H9 (cell line): Measurements from ENCODE around the gene ANKS1B. TPM values are rescaled to one million over a fixed set of nuclear protein-coding genes. Genes with fewer than 3 reads are reported as not detected.

Source experiments
- DNase-seq: peaks from one replicate; pipeline ENCODE4 v3.0.0-alpha.2; 2017
- H2AFZ ChIP-seq: one replicate; pipeline ENCODE4 v1.6.1; 2013; ENCODE audit warnings: mild to moderate bottlenecking, low read length, control low read depth, moderate library complexity
- H2AK5ac ChIP-seq: 2 replicates; pipeline ENCODE4 v1.6.1; 2013; ENCODE audit warnings: low read length, control low read depth, mixed read lengths; ENCODE audit not compliant: insufficient read length
- H2BK120ac ChIP-seq: one replicate; pipeline ENCODE4 v1.6.1; 2013; ENCODE audit warnings: low read depth, mild to moderate bottlenecking, low read length, control low read depth, inconsistent platforms; ENCODE audit not compliant: poor library complexity, severe bottlenecking
- H2BK12ac ChIP-seq: 2 replicates; pipeline ENCODE4 v1.6.1; 2013; ENCODE audit warnings: low read length, control low read depth, mixed read lengths, low read depth; ENCODE audit not compliant: insufficient read length
- H2BK15ac ChIP-seq: 2 replicates; pipeline ENCODE4 v1.6.1; 2013; ENCODE audit warnings: low read depth, low read length, control low read depth
- H2BK20ac ChIP-seq: one replicate; pipeline ENCODE4 v1.6.1; 2013; ENCODE audit warnings: low read depth, mild to moderate bottlenecking, low read length, control low read depth, inconsistent platforms; ENCODE audit not compliant: poor library complexity, severe bottlenecking
- H2BK5ac ChIP-seq: 2 replicates; pipeline ENCODE4 v1.6.1; 2013; ENCODE audit warnings: low read length, control low read depth, mixed read lengths; ENCODE audit not compliant: insufficient read length
- H3K14ac ChIP-seq: 2 replicates; pipeline ENCODE4 v1.6.1; 2013; ENCODE audit warnings: low read length, control low read depth; ENCODE audit not compliant: insufficient read depth
- H3K18ac ChIP-seq: 2 replicates; pipeline ENCODE4 v1.6.1; 2013; ENCODE audit warnings: low read depth, mild to moderate bottlenecking, mixed read lengths, low read length, control low read depth; ENCODE audit not compliant: insufficient read length
- H3K23ac ChIP-seq: 2 replicates; pipeline ENCODE4 v1.6.1; 2013; ENCODE audit warnings: low read length, control low read depth, mixed read lengths, low read depth; ENCODE audit not compliant: insufficient read length
- H3K23me2 ChIP-seq: 2 replicates; pipeline ENCODE4 v1.6.1; 2013; ENCODE audit warnings: low read depth, mild to moderate bottlenecking, mixed read lengths, low read length, control low read depth; ENCODE audit not compliant: insufficient read length, poor library complexity, severe bottlenecking
- H3K27ac ChIP-seq: 2 replicates; pipeline ENCODE4 v1.5.1; 2013; ENCODE audit warnings: low read length, control low read depth, mixed read lengths, low read depth; ENCODE audit not compliant: insufficient read length
- H3K27me3 ChIP-seq: 2 replicates; pipeline ENCODE4 v1.6.1; 2013; ENCODE audit warnings: low read length, control low read depth, inconsistent platforms; ENCODE audit not compliant: insufficient read depth
- H3K4ac ChIP-seq: 2 replicates; pipeline ENCODE4 v1.6.1; 2013; ENCODE audit warnings: low read depth, mild to moderate bottlenecking, control low read depth, inconsistent platforms, low read length, moderate library complexity
- H3K4me1 ChIP-seq: 2 replicates; pipeline ENCODE4 v1.6.1; 2013; ENCODE audit warnings: low read length, control low read depth, inconsistent platforms; ENCODE audit not compliant: insufficient read depth
- H3K4me2 ChIP-seq: 2 replicates; pipeline ENCODE4 v1.6.1; 2013; ENCODE audit warnings: low read length, control low read depth, mixed read lengths; ENCODE audit not compliant: insufficient read length, insufficient read depth
- H3K56ac ChIP-seq: 2 replicates; pipeline ENCODE4 v1.6.1; 2013; ENCODE audit warnings: low read depth, mild to moderate bottlenecking, mixed read lengths, low read length, control low read depth; ENCODE audit not compliant: insufficient read length
- H3K79me1 ChIP-seq: 2 replicates; pipeline ENCODE4 v1.6.1; 2013; ENCODE audit warnings: low read depth, mild to moderate bottlenecking, moderate library complexity, low read length, control low read depth, inconsistent platforms; ENCODE audit not compliant: insufficient read depth, poor library complexity, severe bottlenecking
- H3K79me2 ChIP-seq: 2 replicates; pipeline ENCODE4 v1.6.1; 2013; ENCODE audit warnings: low read length, control low read depth, inconsistent platforms; ENCODE audit not compliant: insufficient read depth
- H3K9ac ChIP-seq: 2 replicates; pipeline ENCODE4 v1.6.1; 2013; ENCODE audit warnings: low read length, control low read depth, mixed read lengths; ENCODE audit not compliant: insufficient read length; ENCODE audit errors: extremely low read depth
- H3K9me3 ChIP-seq: one replicate; pipeline ENCODE4 v1.6.1; 2013; ENCODE audit warnings: low read depth, low read length, inconsistent platforms; ENCODE audit not compliant: control insufficient read depth
- H3T11ph ChIP-seq: one replicate; pipeline ENCODE4 v1.6.1; 2013; ENCODE audit warnings: mild to moderate bottlenecking, low read length, control low read depth, inconsistent platforms
- H4K20me1 ChIP-seq: one replicate; pipeline ENCODE4 v1.6.1; 2013; ENCODE audit not compliant: control insufficient read depth, insufficient read length, insufficient read depth
- H4K5ac ChIP-seq: 2 replicates; pipeline ENCODE4 v1.6.1; 2013; ENCODE audit warnings: low read depth, mild to moderate bottlenecking, mixed read lengths, low read length, control low read depth; ENCODE audit not compliant: insufficient read length
- H4K8ac ChIP-seq: replicated peaks from 2 replicates; pipeline ENCODE4 v1.6.1; 2013; ENCODE audit warnings: low read length, control low read depth, mixed read lengths, low read depth; ENCODE audit not compliant: insufficient read length
- H4K91ac ChIP-seq: 2 replicates; pipeline ENCODE4 v1.6.1; 2013; ENCODE audit warnings: low read depth, mild to moderate bottlenecking, moderate library complexity, mixed read lengths, low read length, control low read depth; ENCODE audit not compliant: insufficient read length
- H3K27ac Mint-ChIP-seq, 3 experiments: 2 replicates in 2 of 3; 3 replicates in 1 of 3; pipeline ENCODE4 v1.8.0; 2020 to 2021; ENCODE audit warnings: mixed read lengths in 3 of 3, mild to moderate bottlenecking in 1 of 3, moderate library complexity in 1 of 3
- H3K27me3 Mint-ChIP-seq: 2 replicates; pipeline ENCODE4 v1.8.0; 2021; ENCODE audit warnings: low read depth, mild to moderate bottlenecking, moderate library complexity, mixed read lengths
- H3K36me3 Mint-ChIP-seq, 3 experiments: 2 replicates in 2 of 3; 3 replicates in 1 of 3; pipeline ENCODE4 v1.8.0; 2020 to 2021; ENCODE audit warnings: low read depth in 3 of 3, mixed read lengths in 3 of 3; ENCODE audit not compliant: insufficient read depth in 1 of 3
- H3K4me1 Mint-ChIP-seq, 2 experiments: 2 replicates each; pipeline ENCODE4 v1.8.0; 2020; ENCODE audit warnings: mixed read lengths in 2 of 2
- H3K4me3 Mint-ChIP-seq, 2 experiments: 2 replicates in 1 of 2; 3 replicates in 1 of 2; pipeline ENCODE4 v1.8.0; 2020 to 2021; ENCODE audit warnings: mild to moderate bottlenecking in 2 of 2, mixed read lengths in 2 of 2, moderate library complexity in 1 of 2
- H3K9me3 Mint-ChIP-seq, 2 experiments: 2 replicates in 1 of 2; 3 replicates in 1 of 2; pipeline ENCODE4 v1.8.0; 2020; ENCODE audit warnings: mild to moderate bottlenecking in 2 of 2, mixed read lengths in 2 of 2, moderate library complexity in 1 of 2
- WGBS: extraction: QIAGEN DNeasy Blood & Tissue Kit; methylation state at CpG from one replicate; pipeline ENCODE4 v1.1.7; 2013; ENCODE audit warnings: missing lambda C conversion rate, low lambda C conversion rate, mixed read lengths; ENCODE audit not compliant: insufficient read length; ENCODE audit errors: extremely low coverage; 5-methylcytosine and 5-hydroxymethylcytosine counted together
- total RNA-seq: library from RNA; stranded (reverse); gene quantifications from 2 replicates; pipeline ENCODE4 v1.2.1, GENCODE V29; 2021
- TF ChIP-seq, protein P1 (sequence below): fragments of 200-600 bp; sonication (generic); conservative IDR thresholded peaks from 3 replicates; pipeline ENCODE4 v1.8.0; 2021; ENCODE audit warnings: antibody characterized with exemption, mild to moderate bottlenecking

The ANKS1B gene
- total RNA-seq, 1 experiment from 2014 or later, result 4.1 TPM

DNA sequence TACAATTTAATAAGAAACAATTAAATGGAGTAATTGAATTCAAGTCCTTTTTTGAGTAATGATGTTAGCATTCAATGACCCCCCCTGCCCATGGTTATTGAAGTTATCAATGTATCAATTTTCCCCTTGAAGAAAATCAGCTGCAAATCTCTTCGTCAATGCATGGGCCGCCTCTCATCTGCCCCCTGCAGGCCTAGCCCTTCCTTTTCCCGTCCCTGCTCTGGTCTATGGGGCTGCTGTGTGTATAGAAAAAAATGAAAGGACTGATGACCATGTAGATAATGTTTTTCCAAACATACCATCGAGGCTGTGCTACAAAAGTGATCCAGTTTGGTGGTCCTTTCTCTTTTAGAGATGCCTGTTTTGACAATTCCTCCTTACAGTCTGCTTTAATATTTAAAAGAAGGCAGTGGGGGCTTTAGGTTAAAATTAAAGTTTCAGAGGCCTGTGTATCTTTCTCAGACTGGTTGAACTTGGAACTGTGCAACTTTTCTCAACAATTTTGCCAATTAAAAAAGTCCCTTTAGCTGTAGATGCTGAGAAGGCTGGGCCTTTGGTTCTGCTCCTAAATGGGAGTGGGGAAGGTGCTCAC, 1241.3 kb downstream of the ANKS1B start:
- WGBS, result no CpG with 5 or more reads among the region's 4 CpGs
- TF ChIP-seq, protein P1, sequence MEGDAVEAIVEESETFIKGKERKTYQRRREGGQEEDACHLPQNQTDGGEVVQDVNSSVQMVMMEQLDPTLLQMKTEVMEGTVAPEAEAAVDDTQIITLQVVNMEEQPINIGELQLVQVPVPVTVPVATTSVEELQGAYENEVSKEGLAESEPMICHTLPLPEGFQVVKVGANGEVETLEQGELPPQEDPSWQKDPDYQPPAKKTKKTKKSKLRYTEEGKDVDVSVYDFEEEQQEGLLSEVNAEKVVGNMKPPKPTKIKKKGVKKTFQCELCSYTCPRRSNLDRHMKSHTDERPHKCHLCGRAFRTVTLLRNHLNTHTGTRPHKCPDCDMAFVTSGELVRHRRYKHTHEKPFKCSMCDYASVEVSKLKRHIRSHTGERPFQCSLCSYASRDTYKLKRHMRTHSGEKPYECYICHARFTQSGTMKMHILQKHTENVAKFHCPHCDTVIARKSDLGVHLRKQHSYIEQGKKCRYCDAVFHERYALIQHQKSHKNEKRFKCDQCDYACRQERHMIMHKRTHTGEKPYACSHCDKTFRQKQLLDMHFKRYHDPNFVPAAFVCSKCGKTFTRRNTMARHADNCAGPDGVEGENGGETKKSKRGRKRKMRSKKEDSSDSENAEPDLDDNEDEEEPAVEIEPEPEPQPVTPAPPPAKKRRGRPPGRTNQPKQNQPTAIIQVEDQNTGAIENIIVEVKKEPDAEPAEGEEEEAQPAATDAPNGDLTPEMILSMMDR, result peak; percentile 88

More for the DNA sequence above, 1241.3 kb downstream of the ANKS1B start:
- no peaks in the 10 kb centered on the region for H3K79me2 ChIP-seq
- no peak overlapping the region for H3K27ac Mint-ChIP-seq
- H3K4ac ChIP-seq, result no peak overlapping the region
- H3K4me3 Mint-ChIP-seq, result no peak overlapping the region
- H2BK120ac ChIP-seq, result no peak overlapping the region
- no peak overlapping the region for H2AFZ ChIP-seq
- H3K4me1 Mint-ChIP-seq, result peaks cover 15 to 22% of the 10 kb centered on the region in 2 experiments
- H3K56ac ChIP-seq, result no peak overlapping the region
- no peaks in the 10 kb centered on the region for H3K27me3 ChIP-seq
- H4K8ac ChIP-seq, result no peak overlapping the region
- no peaks in the 10 kb centered on the region for H3K9me3 Mint-ChIP-seq
- no peak overlapping the region for H3K14ac ChIP-seq
- H4K91ac ChIP-seq, result no peak overlapping the region
- H4K5ac ChIP-seq, result no peak overlapping the region
- DNase-seq, result peak; percentile 62
- no peaks in the 10 kb centered on the region for H3K79me1 ChIP-seq
- peaks cover 3% of the 10 kb centered on the region; the same call in 1 of the 2 replicates for H3K4me1 ChIP-seq
- H2BK15ac ChIP-seq, result no peak overlapping the region
- H3K27me3 Mint-ChIP-seq, result peaks cover 24% of the 10 kb centered on the region
- no peak overlapping the region for H3T11ph ChIP-seq
- H3K36me3 Mint-ChIP-seq, result no peaks in the 10 kb centered on the region
- H3K9ac ChIP-seq, result no peak overlapping the region
- H3K9me3 ChIP-seq, result no peaks in the 10 kb centered on the region
- H2AK5ac ChIP-seq, result no peak overlapping the region
- no peaks in the 10 kb centered on the region for H3K23me2 ChIP-seq
- H3K23ac ChIP-seq, result no peak overlapping the region
- H4K20me1 ChIP-seq, result no peaks in the 10 kb centered on the region
- no peak overlapping the region for H3K27ac ChIP-seq
- H2BK20ac ChIP-seq, result no peak overlapping the region
- H2BK12ac ChIP-seq, result no peak overlapping the region
- no peak overlapping the region for H3K4me2 ChIP-seq
- no peak overlapping the region for H3K18ac ChIP-seq
- no peak overlapping the region for H2BK5ac ChIP-seq
